GM12878 (cell line): ENCODE measurements around the gene MPST.

ENCODE experiments used
- ATF3 ChIP-seq: IDR thresholded peaks from 2 replicates; pipeline ENCODE4 v1.6.1; 2011; ENCODE audit warnings: low read depth, mild to moderate bottlenecking, low read length, moderate library complexity, borderline replicate concordance; ENCODE audit errors: extremely low read depth
- CTCF ChIP-seq, 3 experiments: IDR thresholded peaks in 2 of 3; conservative IDR thresholded peaks in 1 of 3; 2 replicates each; pipeline ENCODE4 v1.5.1; 2011; ENCODE audit warnings: low read depth in 3 of 3, low read length in 3 of 3, mild to moderate bottlenecking in 3 of 3, control low read depth in 2 of 3, moderate library complexity in 2 of 3, inconsistent platforms in 1 of 3, mixed read lengths in 1 of 3; ENCODE audit not compliant: control insufficient read depth in 2 of 3, insufficient read depth in 1 of 3; ENCODE audit errors: extremely low read depth in 1 of 3
- EP300 ChIP-seq, 2 experiments: fragments of 150-350 bp in 1 of 2; IDR thresholded peaks; 2 replicates each; pipeline ENCODE4 v1.6.1; 2011 to 2012; ENCODE audit warnings: low read depth in 2 of 2, low read length in 2 of 2, borderline replicate concordance in 1 of 2, improper control_type of control experiment in 1 of 2, inconsistent platforms in 1 of 2; ENCODE audit not compliant: control insufficient read depth in 1 of 2
- ETV6 ChIP-seq, 2 experiments: fragments of 450-650 bp in 1 of 2; IDR thresholded peaks in 1 of 2; conservative IDR thresholded peaks in 1 of 2; 2 replicates each; pipeline ENCODE4 v1.6.1; 2014; ENCODE audit warnings: antibody characterized with exemption in 1 of 2, borderline replicate concordance in 1 of 2, low read depth in 1 of 2, mild to moderate bottlenecking in 1 of 2, moderate library complexity in 1 of 2
- FOS ChIP-seq: IDR thresholded peaks from 3 replicates; pipeline ENCODE4 v1.6.1; 2011; ENCODE audit warnings: borderline replicate concordance; ENCODE audit not compliant: insufficient read length; ENCODE audit errors: extremely low read depth
- JUNB ChIP-seq: IDR thresholded peaks from 2 replicates; pipeline ENCODE4 v1.6.1; 2016; ENCODE audit warnings: antibody characterized with exemption, mild to moderate bottlenecking
- PAX8 ChIP-seq: fragments of 450-650 bp; IDR thresholded peaks from 2 replicates; pipeline ENCODE4 v1.6.1; 2017; ENCODE audit warnings: mild to moderate bottlenecking, moderate library complexity
- RAD21 ChIP-seq: IDR thresholded peaks from 2 replicates; pipeline ENCODE4 v1.6.1; 2011; ENCODE audit warnings: mild to moderate bottlenecking, low read depth, low read length, moderate library complexity; ENCODE audit not compliant: insufficient read depth
- RAD51 ChIP-seq: fragments of 450-650 bp; IDR thresholded peaks from 2 replicates; pipeline ENCODE4 v1.6.1; 2016; ENCODE audit warnings: moderate library complexity, mild to moderate bottlenecking, inconsistent platforms
- RFX5 ChIP-seq: IDR thresholded peaks from 2 replicates; pipeline ENCODE4 v1.6.1; 2011; ENCODE audit warnings: low read depth, low read length, improper control_type of control experiment
- SREBF1 ChIP-seq: IDR thresholded peaks from 2 replicates; pipeline ENCODE4 v1.6.1; 2012; ENCODE audit warnings: mild to moderate bottlenecking, low read length
- USF2 ChIP-seq: IDR thresholded peaks from 2 replicates; pipeline ENCODE4 v1.6.1; 2011; ENCODE audit warnings: low read depth, low read length, improper control_type of control experiment, borderline replicate concordance
- ZNF24 ChIP-seq: fragments of 450-650 bp; IDR thresholded peaks from 2 replicates; pipeline ENCODE4 v1.6.1; 2017; ENCODE audit warnings: antibody characterized with exemption, mild to moderate bottlenecking

GRCh38 chr22:37048133-37048532, 28.6 kb downstream of the MPST start:
- TF ChIP-seq RAD51 (no peak), FOS (no peak), SREBF1 (no peak), RAD21 (no peak), PAX8 (no peak), ZNF24 (no peak), ATF3 (no peak), CTCF (IDR thresholded peaks at IDR 0.05 in 2 of 3, conservative IDR thresholded peaks at IDR 0.05 in 1 of 3; ENCODE audit: control insufficient read depth in 2 of 3, extremely low read depth in 1 of 3, insufficient read depth in 1 of 3, low read depth in 3 of 3, low read length in 3 of 3) (no peak), JUNB (no peak), ETV6 (conservative IDR thresholded peaks at IDR 0.05 in 1 of 2, IDR thresholded peaks at IDR 0.05 in 1 of 2; ENCODE audit: borderline replicate concordance in 1 of 2, low read depth in 1 of 2) (no peak), RFX5 (no peak), USF2 (no peak), EP300 (IDR thresholded peaks at IDR 0.05; ENCODE audit: borderline replicate concordance in 1 of 2, control insufficient read depth in 1 of 2, low read depth in 2 of 2, low read length in 2 of 2) (no peak)
